BLaER1 (cell line): ENCODE data around the gene STK35.

ENCODE experiments used
- H3K27ac ChIP-seq: shearing (Covaris generic); formaldehyde crosslinking; 2 replicates; pipeline ENCODE4 v1.8.1; 2022
- H3K27me3 ChIP-seq: shearing (Covaris generic); formaldehyde crosslinking; 2 replicates; pipeline ENCODE4 v1.8.1; 2022
- H3K36me3 ChIP-seq: shearing (Covaris generic); formaldehyde crosslinking; 2 replicates; pipeline ENCODE4 v1.8.1; 2022
- H3K4me1 ChIP-seq: shearing (Covaris generic); formaldehyde crosslinking; 2 replicates; pipeline ENCODE4 v1.8.1; 2022
- H3K4me2 ChIP-seq: shearing (Covaris generic); formaldehyde crosslinking; 2 replicates; pipeline ENCODE4 v1.8.1; 2022
- H3K4me3 ChIP-seq: shearing (Covaris generic); formaldehyde crosslinking; 2 replicates; pipeline ENCODE4 v1.8.1; 2022
- H3K9ac ChIP-seq: shearing (Covaris generic); formaldehyde crosslinking; 2 replicates; pipeline ENCODE4 v1.8.1; 2022
- H3K9me3 ChIP-seq: shearing (Covaris generic); formaldehyde crosslinking; 2 replicates; pipeline ENCODE4 v1.8.1; 2022
- H4K20me1 ChIP-seq: shearing (Covaris generic); formaldehyde crosslinking; 2 replicates; pipeline ENCODE4 v1.8.1; 2022
- Cebpa-rat ChIP-seq: shearing (Covaris generic); IDR thresholded peaks from 2 replicates; pipeline ENCODE4 v1.8.1; 2022

The STK35 gene

GRCh38 chr20:2101057-2101864, at the start of gene STK35:
Gene STK35 (plus strand): TSS chr20:2101827. CDS start chr20:2101882, 55 bp downstream.
- Histone ChIP-seq H3K4me2 (peak within 1 kb of the TSS; percentile 95), H3K36me3 (peaks cover 18% of the 10 kb centered on the region), H3K4me3 (peak within 1 kb of the TSS; percentile 96), H3K27ac (peak within 1 kb of the TSS; percentile 99), H3K27me3 (no peaks in the 10 kb centered on the region), H4K20me1 (peaks cover 35% of the 10 kb centered on the region), H3K9ac (peak within 1 kb of the TSS; percentile 98), H3K4me1 (peaks cover 31% of the 10 kb centered on the region), H3K9me3 (no peaks in the 10 kb centered on the region)
- no peak for TF ChIP-seq Cebpa-rat

GRCh38 chr20:2051946-2052345, 49.7 kb upstream of the STK35 start:
- H3K4me2 ChIP-seq, result no peak overlapping the region
- no peaks in the 10 kb centered on the region for H3K27me3 ChIP-seq
- no peaks in the 10 kb centered on the region for H4K20me1 ChIP-seq
- H3K36me3 ChIP-seq, result no peaks in the 10 kb centered on the region
- H3K4me3 ChIP-seq, result no peak overlapping the region
- H3K4me1 ChIP-seq, result no peaks in the 10 kb centered on the region
- peaks cover 6% of the 10 kb centered on the region; the same call in 1 of the 2 replicates for H3K9me3 ChIP-seq
- no peak overlapping the region for H3K9ac ChIP-seq
- TF ChIP-seq Cebpa-rat, result no peak
- no peak overlapping the region for H3K27ac ChIP-seq

- no peak overlapping the region for H3K27ac ChIP-seq
- peaks cover 6% of the 10 kb centered on the region; the same call in 1 of the 2 replicates for H3K9me3 ChIP-seq
- TF ChIP-seq Cebpa-rat, result no peak
- no peak overlapping the region for H3K9ac ChIP-seq
- no peak overlapping the region for H3K4me2 ChIP-seq
- no peaks in the 10 kb centered on the region for H4K20me1 ChIP-seq
- no peak overlapping the region for H3K4me3 ChIP-seq
- no peaks in the 10 kb centered on the region for H3K36me3 ChIP-seq
- H3K4me1 ChIP-seq, result no peaks in the 10 kb centered on the region
- no peaks in the 10 kb centered on the region for H3K27me3 ChIP-seq
Observed at GRCh38 chr20:2052741-2053140, 48.9 kb upstream of the STK35 start.

- no peaks in the 10 kb centered on the region for H3K4me1 ChIP-seq
- no peak overlapping the region for H3K27ac ChIP-seq
- no peaks in the 10 kb centered on the region for H3K36me3 ChIP-seq
- no peak for TF ChIP-seq Cebpa-rat
- no peak overlapping the region for H3K4me2 ChIP-seq
- peaks cover 6% of the 10 kb centered on the region; the same call in 1 of the 2 replicates for H3K9me3 ChIP-seq
- no peaks in the 10 kb centered on the region for H3K27me3 ChIP-seq
- no peak overlapping the region for H3K9ac ChIP-seq
- no peaks in the 10 kb centered on the region for H4K20me1 ChIP-seq
- H3K4me3 ChIP-seq, result no peak overlapping the region
Observed at GRCh38 chr20:2053615-2054014, 48.0 kb upstream of the STK35 start.

- no peaks in the 10 kb centered on the region for H4K20me1 ChIP-seq
- TF ChIP-seq Cebpa-rat, result no peak
Observed at GRCh38 chr20:2054911-2055310, 46.7 kb upstream of the STK35 start.

GRCh38 chr20:2059411-2059810, 42.2 kb upstream of the STK35 start:
- no peaks in the 10 kb centered on the region for H4K20me1 ChIP-seq
- H3K4me2 ChIP-seq, result no peak overlapping the region
- TF ChIP-seq Cebpa-rat, result no peak
- H3K4me3 ChIP-seq, result no peak overlapping the region
- no peaks in the 10 kb centered on the region for H3K27me3 ChIP-seq
- no peaks in the 10 kb centered on the region for H3K9me3 ChIP-seq
- no peak overlapping the region for H3K27ac ChIP-seq
- H3K36me3 ChIP-seq, result no peaks in the 10 kb centered on the region
- no peaks in the 10 kb centered on the region for H3K4me1 ChIP-seq
- no peak overlapping the region for H3K9ac ChIP-seq

More at GRCh38 chr20:2054911-2055310, 46.7 kb upstream of the STK35 start:
- Histone ChIP-seq H3K9ac (no peak overlapping the region), H3K4me3 (no peak overlapping the region), H3K27me3 (no peaks in the 10 kb centered on the region), H3K9me3 (peaks cover 6% of the 10 kb centered on the region; the same call in 1 of the 2 replicates), H3K36me3 (no peaks in the 10 kb centered on the region), H3K4me2 (no peak overlapping the region), H3K4me1 (no peaks in the 10 kb centered on the region), H3K27ac (no peak overlapping the region)

- Histone ChIP-seq H3K4me2 (no peak overlapping the region), H3K36me3 (no peaks in the 10 kb centered on the region), H4K20me1 (no peaks in the 10 kb centered on the region), H3K9ac (no peak overlapping the region), H3K27ac (no peak overlapping the region), H3K27me3 (no peaks in the 10 kb centered on the region), H3K4me3 (no peak overlapping the region), H3K9me3 (peaks cover 11% of the 10 kb centered on the region), H3K4me1 (no peaks in the 10 kb centered on the region)
- TF ChIP-seq Cebpa-rat, result no peak
Observed at GRCh38 chr20:2065099-2065498, 36.5 kb upstream of the STK35 start.

GRCh38 chr20:2066461-2067122, 35.0 kb upstream of the STK35 start:
- H3K36me3 ChIP-seq, result no peaks in the 10 kb centered on the region
- no peak overlapping the region for H3K4me2 ChIP-seq
- H3K27ac ChIP-seq, result no peak overlapping the region
- H3K9me3 ChIP-seq, result peaks cover 11% of the 10 kb centered on the region
- no peaks in the 10 kb centered on the region for H3K4me1 ChIP-seq
- H3K27me3 ChIP-seq, result no peaks in the 10 kb centered on the region
- H4K20me1 ChIP-seq, result no peaks in the 10 kb centered on the region
- H3K9ac ChIP-seq, result no peak overlapping the region
- no peak overlapping the region for H3K4me3 ChIP-seq
- no peak for TF ChIP-seq Cebpa-rat

GRCh38 chr20:2080532-2081224, 20.9 kb upstream of the STK35 start:
- Histone ChIP-seq H3K9me3 (peaks cover 8% of the 10 kb centered on the region), H3K4me2 (peak overlapping the region; percentile 38), H4K20me1 (no peaks in the 10 kb centered on the region), H3K9ac (no peak overlapping the region), H3K4me1 (peaks cover 9% of the 10 kb centered on the region), H3K36me3 (no peaks in the 10 kb centered on the region), H3K27me3 (no peaks in the 10 kb centered on the region), H3K27ac (no peak overlapping the region), H3K4me3 (no peak overlapping the region)
- no peak for TF ChIP-seq Cebpa-rat
